HG02973 (cell line): Measurements from ENCODE around the gene HOXA3.

Experiments
- ATAC-seq: cut with Tn5 transposase; IDR thresholded peaks from one replicate; pipeline ENCODE4 v1.9.1; 2021; ENCODE audit warnings: moderate library complexity; ENCODE audit not compliant: unreplicated experiment

Gene HOXA3

GRCh38 chr7:27131390-27131819, 21.0 kb downstream of the HOXA3 start:
- ATAC-seq: no peak

GRCh38 chr7:27130540-27131389, 21.6 kb downstream of the HOXA3 start, which contains the start of gene HOXA4:
TSS of gene HOXA4 (minus strand) at chr7:27130757. CDS start at chr7:27130733, 24 bp downstream.
- ATAC-seq: no peak

GRCh38 chr7:27129729-27130539, 22.4 kb downstream of the HOXA3 start:
- ATAC-seq: no peak

GRCh38 chr7:27128776-27129728, 23.3 kb downstream of the HOXA3 start:
- ATAC-seq: no peak

GRCh38 chr7:27128034-27128433, 24.3 kb downstream of the HOXA3 start:
- ATAC-seq: no peak

- no peak for ATAC-seq
Observed at GRCh38 chr7:27126596-27127327, 25.6 kb downstream of the HOXA3 start.

GRCh38 chr7:27125986-27126394, 26.4 kb downstream of the HOXA3 start:
- ATAC-seq: no peak

- ATAC-seq: no peak
Observed at GRCh38 chr7:27124902-27125689, 27.3 kb downstream of the HOXA3 start.

GRCh38 chr7:27124096-27124901, 28.1 kb downstream of the HOXA3 start:
- ATAC-seq: no peak

GRCh38 chr7:27123477-27124053, 28.8 kb downstream of the HOXA3 start:
- ATAC-seq: no peak

- no peak for ATAC-seq
Observed at GRCh38 chr7:27123007-27123476, 29.3 kb downstream of the HOXA3 start.

GRCh38 chr7:27122077-27122910, 30.1 kb downstream of the HOXA3 start:
- ATAC-seq: no peak

- no peak for ATAC-seq
Observed at GRCh38 chr7:27121684-27122076, 30.7 kb downstream of the HOXA3 start.

GRCh38 chr7:27119412-27119911, 32.9 kb downstream of the HOXA3 start:
- no peak for ATAC-seq

- ATAC-seq: no peak
Observed at GRCh38 chr7:27118580-27118979, 33.8 kb downstream of the HOXA3 start.

- ATAC-seq: no peak
Observed at GRCh38 chr7:27117887-27118491, 34.4 kb downstream of the HOXA3 start.
